ENCODE data around the gene HSD17B13.
"Not testable (repeated sequence)": the region's sequence is repeated elsewhere in the genome, so short reads cannot be mapped to it uniquely, and the experiment has no call there.

Gene HSD17B13

DNA sequence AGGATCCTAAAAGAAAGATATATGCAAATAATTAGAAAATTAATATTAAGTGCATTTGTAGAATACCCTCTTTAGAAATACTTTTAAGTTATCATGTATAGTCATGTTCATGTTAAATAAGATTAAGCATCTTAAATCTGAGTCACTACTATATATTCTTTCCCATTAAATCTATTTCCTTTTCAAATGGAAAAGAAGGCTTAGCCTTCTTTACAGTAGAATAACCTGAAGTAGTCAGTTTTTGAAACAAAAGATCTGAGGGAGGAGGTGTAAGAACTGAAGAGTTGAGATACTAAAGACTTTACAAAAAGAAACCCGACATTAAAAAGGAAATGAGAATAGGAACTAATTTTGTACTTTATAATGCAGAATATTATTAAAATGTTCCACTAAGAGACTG lies 14.7 kb upstream of the HSD17B13 start:
- H3K36me3 Mint-ChIP-seq = peaks cover 43% of the 10 kb centered on the region
- H3K4me3 Mint-ChIP-seq = no peak overlapping the region
- H3K9me3 Mint-ChIP-seq (ENCODE audit: low read depth) = peaks cover 18% of the 10 kb centered on the region
- H3K27me3 Mint-ChIP-seq = no peaks in the 10 kb centered on the region
- no peak overlapping the region for H3K27ac Mint-ChIP-seq
- H3K4me1 Mint-ChIP-seq (ENCODE audit: low read depth) = no peaks in the 10 kb centered on the region

DNA sequence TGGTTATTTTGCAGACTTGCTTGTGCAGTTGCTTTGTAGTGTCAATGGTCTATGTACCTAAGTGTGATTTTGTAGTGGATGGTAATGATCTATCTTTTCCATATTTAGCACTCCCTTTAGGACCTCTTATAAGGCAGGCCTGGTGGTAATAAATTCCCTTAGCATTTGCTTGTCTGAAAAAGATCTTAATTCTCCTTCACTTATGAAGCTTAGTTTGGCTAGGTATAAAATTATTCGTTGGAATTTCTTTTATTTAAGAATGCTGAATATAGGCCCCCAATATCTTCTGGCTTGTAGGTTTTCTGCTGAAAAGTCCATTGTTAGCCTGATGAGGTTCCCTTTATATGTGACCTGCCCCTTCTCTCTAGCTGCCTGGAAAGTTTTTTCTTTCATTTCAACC lies 10.6 kb upstream of the HSD17B13 start:
- Mint-ChIP-seq H3K36me3 (peaks cover 31% of the 10 kb centered on the region), H3K27ac (no peak overlapping the region), H3K4me1 (ENCODE audit: low read depth) (no peaks in the 10 kb centered on the region), H3K27me3 (no peaks in the 10 kb centered on the region), H3K9me3 (ENCODE audit: low read depth) (peaks cover 42% of the 10 kb centered on the region), H3K4me3 (no peak overlapping the region)

DNA sequence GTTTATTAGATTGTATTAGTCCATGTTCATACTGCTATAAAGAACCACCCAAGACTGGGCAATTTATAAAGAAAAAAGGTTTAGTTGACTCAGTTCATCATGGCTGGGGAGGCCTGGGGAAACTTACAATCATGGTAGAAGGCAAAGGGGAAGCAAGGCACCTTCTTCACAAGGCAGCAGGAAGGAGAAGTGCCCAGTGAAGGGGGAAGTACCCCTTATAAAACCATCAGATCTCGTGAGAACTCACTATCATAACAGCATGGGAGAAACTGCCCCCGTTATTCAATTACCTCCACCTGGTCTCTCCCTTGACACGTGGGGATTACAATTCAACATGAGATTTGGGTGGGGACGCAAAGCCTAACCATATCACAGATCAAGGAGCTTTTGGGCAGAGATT lies 8.1 kb upstream of the HSD17B13 start:
- Mint-ChIP-seq H3K9me3 (ENCODE audit: low read depth) (peaks cover 35% of the 10 kb centered on the region), H3K4me3 (no peak overlapping the region), H3K4me1 (ENCODE audit: low read depth) (no peaks in the 10 kb centered on the region), H3K27me3 (no peaks in the 10 kb centered on the region), H3K27ac (no peak overlapping the region), H3K36me3 (peaks cover 18% of the 10 kb centered on the region)

DNA sequence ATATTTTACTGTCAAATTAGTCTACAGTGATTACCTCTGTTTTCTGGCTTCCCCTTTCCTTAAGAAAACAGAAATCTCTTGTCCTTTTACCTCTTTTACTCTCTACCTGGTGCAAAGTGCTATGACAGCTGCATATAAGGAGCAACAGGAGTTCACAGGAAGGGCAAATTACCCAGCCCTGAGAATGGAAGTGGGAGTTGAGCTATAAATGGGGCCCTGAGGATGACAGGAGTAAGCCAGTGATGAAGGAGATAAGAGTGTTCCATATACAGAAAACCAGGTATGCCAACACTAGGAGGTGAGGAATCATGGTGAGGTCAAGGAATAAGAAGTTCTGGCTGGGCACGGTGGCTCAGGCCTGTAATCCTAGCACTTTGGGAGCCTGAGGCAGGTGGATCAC lies 4.5 kb upstream of the HSD17B13 start:
- no peak overlapping the region for H3K4me3 Mint-ChIP-seq
- H3K9me3 Mint-ChIP-seq (ENCODE audit: low read depth) = peaks cover 24% of the 10 kb centered on the region
- no peaks in the 10 kb centered on the region for H3K4me1 Mint-ChIP-seq (ENCODE audit: low read depth)
- no peaks in the 10 kb centered on the region for H3K27me3 Mint-ChIP-seq
- peaks cover 7% of the 10 kb centered on the region for H3K36me3 Mint-ChIP-seq
- H3K27ac Mint-ChIP-seq = no peak overlapping the region

DNA sequence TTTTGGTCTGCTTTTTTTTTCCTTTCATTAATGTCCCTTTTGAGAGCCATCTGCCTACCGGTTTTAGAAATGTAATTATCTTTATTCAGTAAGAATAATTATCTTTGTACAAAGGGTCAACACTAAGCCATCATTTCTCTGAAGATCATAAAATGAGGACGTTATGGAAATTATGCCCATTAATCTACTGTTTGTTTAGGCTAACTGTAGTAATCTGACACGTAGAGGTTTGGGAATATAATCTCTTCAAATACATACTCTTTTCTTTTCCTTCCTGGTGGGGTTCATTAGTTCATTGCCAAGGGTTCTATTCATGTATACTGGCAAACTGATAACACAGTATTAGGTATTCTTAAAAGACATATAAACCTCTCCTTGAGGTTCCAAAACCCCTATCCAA lies 3.8 kb upstream of the HSD17B13 start:
- Mint-ChIP-seq H3K27ac (no peak overlapping the region), H3K27me3 (no peaks in the 10 kb centered on the region), H3K4me3 (no peak overlapping the region), H3K9me3 (ENCODE audit: low read depth) (peaks cover 20% of the 10 kb centered on the region), H3K4me1 (ENCODE audit: low read depth) (no peaks in the 10 kb centered on the region), H3K36me3 (peaks cover 3% of the 10 kb centered on the region)

DNA sequence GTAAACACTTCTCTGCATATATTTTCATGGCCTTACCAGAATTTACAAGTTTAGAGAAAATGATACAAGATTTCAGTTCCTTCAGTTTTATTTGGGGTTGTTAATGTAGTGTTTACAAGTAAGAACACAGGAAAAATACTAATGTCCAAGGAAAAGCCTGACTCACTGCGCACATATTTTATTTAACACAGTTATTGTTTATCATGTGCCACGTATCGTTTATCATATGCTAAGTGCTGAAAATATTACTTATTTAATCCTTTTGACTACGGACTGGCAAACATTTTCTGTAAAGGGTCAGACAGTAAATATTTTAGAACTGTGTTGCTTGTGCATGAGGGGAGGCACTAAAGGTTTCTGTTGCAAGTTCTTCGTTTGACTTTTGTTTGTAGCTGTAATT lies 794 bp downstream of the HSD17B13 start:
- no peaks in the 10 kb centered on the region for H3K9me3 Mint-ChIP-seq (ENCODE audit: low read depth)
- H3K27ac Mint-ChIP-seq = no peak overlapping the region
- no peak overlapping the region for H3K4me3 Mint-ChIP-seq
- H3K27me3 Mint-ChIP-seq = no peaks in the 10 kb centered on the region
- no peaks in the 10 kb centered on the region for H3K36me3 Mint-ChIP-seq
- no peaks in the 10 kb centered on the region for H3K4me1 Mint-ChIP-seq (ENCODE audit: low read depth)

DNA sequence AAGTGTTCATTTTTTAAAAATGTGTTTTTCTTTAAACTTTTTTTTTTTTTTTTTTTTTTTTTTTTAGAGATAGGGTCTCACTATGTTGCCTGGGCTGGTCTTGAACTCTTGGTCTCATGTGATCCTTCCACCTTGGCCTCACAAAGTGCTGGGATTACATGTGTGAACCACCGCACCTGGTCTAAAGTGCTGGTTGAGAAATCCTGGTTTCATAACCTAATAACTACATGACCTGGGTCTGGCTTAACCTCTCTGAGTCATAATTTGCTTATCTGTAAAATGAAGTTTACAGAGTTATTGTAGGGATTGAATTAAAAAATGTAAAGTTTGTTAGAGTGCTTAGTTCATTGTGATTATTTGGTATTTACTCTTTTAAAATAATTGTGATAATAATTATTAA lies 5.2 kb downstream of the HSD17B13 start:
- no peak overlapping the region for H3K4me3 Mint-ChIP-seq
- H3K27ac Mint-ChIP-seq = no peak overlapping the region
- peaks cover 7% of the 10 kb centered on the region for H3K36me3 Mint-ChIP-seq
- no peaks in the 10 kb centered on the region for H3K9me3 Mint-ChIP-seq (ENCODE audit: low read depth)
- H3K4me1 Mint-ChIP-seq (ENCODE audit: low read depth) = no peaks in the 10 kb centered on the region
- no peaks in the 10 kb centered on the region for H3K27me3 Mint-ChIP-seq

DNA sequence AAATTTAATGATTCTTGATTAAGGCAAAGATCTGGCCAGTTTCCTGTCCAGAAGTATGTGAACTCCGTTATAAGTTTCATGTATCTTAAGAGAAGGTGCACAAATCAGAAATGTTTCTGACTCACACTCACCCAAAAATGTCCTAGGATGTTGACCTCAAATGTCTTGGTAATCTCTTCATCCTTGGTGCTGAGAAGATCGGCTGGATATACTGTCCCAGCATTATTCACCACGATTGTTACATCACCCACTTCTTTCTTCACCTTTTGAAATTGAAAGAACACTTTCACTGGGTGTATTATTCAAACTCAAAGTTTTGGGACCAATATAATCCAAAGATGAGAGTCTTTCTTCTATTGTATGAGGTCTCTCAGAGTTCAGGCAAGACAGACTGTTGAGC lies 5.7 kb downstream of the HSD17B13 start:
- Mint-ChIP-seq H3K4me1 (ENCODE audit: low read depth) (no peaks in the 10 kb centered on the region), H3K9me3 (ENCODE audit: low read depth) (no peaks in the 10 kb centered on the region), H3K27ac (no peak overlapping the region), H3K4me3 (no peak overlapping the region), H3K36me3 (peaks cover 7% of the 10 kb centered on the region), H3K27me3 (no peaks in the 10 kb centered on the region)

DNA sequence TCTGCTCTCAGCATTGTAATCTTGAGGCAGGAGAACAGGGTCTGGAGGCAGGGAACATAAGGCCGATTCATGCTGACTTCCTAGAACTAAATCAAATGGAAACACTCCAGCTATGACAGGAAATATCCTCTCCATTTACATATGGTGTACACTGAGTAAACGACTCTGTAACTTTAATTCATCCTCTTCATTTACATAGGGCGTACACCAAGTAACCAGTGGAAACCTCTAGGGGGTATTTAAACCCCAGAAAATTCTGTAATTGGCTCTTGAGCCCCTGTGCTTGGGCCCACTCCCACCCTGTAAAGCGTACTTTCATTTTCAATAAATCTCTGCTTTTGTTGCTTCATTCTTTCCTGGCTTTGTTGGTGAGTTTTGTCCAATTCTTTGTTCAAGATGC lies 7.7 kb downstream of the HSD17B13 start:
- not testable (repeated sequence) for H3K27ac Mint-ChIP-seq; H3K4me3 Mint-ChIP-seq; H3K27me3 Mint-ChIP-seq; H3K9me3 Mint-ChIP-seq (ENCODE audit: low read depth); H3K4me1 Mint-ChIP-seq (ENCODE audit: low read depth)
- peaks cover 11% of the 10 kb centered on the region for H3K36me3 Mint-ChIP-seq

DNA sequence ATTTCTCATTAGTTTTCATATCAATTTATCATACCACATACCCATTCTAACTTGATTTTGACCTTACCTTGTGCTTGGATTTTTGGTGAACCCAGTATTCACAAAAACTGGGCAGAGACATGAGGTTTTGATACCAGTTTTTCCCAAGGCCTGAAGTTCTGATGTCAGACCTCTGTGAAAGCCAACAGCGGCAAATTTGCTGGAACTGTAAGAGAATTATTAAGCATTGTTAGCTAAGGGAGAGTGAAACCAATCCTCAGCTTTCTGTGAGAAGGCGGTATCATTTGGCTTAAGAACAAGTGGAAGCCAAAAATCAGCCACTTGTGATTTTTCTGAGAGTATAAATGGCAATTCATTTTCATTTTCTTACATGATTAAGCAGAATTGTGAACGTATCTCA lies 8.9 kb downstream of the HSD17B13 start:
- Mint-ChIP-seq H3K36me3 (peaks cover 14% of the 10 kb centered on the region), H3K27me3 (no peaks in the 10 kb centered on the region), H3K9me3 (ENCODE audit: low read depth) (no peaks in the 10 kb centered on the region), H3K4me1 (ENCODE audit: low read depth) (no peaks in the 10 kb centered on the region), H3K4me3 (no peak overlapping the region), H3K27ac (no peak overlapping the region)

DNA sequence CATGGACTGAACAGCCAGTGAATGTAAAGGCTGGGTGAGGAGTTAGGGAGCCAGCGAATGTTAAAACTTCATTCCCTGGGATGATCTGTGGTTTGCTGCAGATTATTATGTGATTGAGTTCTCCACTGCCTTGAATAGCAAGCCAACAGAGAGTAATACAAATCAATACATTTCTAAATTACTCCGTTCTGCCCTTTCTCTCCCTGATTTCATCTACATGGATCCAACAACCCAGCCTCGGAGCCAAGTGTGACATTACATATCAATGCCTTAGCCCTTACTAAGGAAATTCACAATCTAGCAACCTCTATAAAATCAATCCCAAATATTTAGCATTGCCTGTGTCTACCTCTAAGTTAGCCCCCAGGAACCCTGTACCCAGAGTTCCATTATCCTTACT lies 11.0 kb downstream of the HSD17B13 start:
- Mint-ChIP-seq H3K27me3 (no peaks in the 10 kb centered on the region), H3K27ac (no peak overlapping the region), H3K36me3 (peaks cover 14% of the 10 kb centered on the region), H3K4me3 (no peak overlapping the region), H3K4me1 (ENCODE audit: low read depth) (no peaks in the 10 kb centered on the region), H3K9me3 (ENCODE audit: low read depth) (no peaks in the 10 kb centered on the region)

DNA sequence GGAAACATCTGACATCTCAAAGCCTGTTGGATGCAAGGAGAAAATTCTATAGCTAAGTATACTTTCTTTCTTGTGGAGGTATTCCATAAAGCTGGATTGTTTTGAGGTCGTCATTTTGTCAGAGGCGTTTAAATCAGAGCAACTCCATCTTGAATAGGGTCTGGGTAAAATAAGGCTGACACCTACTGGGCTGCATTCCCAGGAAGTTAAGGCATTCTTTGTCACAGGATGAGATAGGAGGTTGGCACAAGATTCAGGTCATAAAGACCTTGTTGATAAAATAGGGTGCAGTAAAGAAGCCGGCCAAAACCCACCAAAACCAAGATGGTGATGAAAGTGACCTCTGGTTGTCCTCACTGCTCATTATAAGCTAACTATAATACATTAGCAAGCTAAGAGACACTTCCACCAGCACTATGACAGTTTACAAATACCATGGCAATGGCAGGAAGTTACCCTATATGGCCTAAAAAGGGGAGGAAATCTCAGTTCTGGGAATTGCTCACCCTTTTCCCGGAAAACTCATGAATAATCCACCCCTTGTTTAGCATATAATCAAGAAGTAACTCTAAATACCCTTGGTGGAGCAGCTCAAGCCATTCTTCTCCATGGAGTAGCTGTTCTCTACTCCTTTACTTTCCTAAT lies 11.9 kb downstream of the HSD17B13 start:
- no peaks in the 10 kb centered on the region for H3K4me1 Mint-ChIP-seq (ENCODE audit: low read depth)
- no peak overlapping the region for H3K4me3 Mint-ChIP-seq
- no peak overlapping the region for H3K27ac Mint-ChIP-seq
- H3K36me3 Mint-ChIP-seq = peaks cover 14% of the 10 kb centered on the region
- no peaks in the 10 kb centered on the region for H3K9me3 Mint-ChIP-seq (ENCODE audit: low read depth)
- H3K27me3 Mint-ChIP-seq = no peaks in the 10 kb centered on the region

DNA sequence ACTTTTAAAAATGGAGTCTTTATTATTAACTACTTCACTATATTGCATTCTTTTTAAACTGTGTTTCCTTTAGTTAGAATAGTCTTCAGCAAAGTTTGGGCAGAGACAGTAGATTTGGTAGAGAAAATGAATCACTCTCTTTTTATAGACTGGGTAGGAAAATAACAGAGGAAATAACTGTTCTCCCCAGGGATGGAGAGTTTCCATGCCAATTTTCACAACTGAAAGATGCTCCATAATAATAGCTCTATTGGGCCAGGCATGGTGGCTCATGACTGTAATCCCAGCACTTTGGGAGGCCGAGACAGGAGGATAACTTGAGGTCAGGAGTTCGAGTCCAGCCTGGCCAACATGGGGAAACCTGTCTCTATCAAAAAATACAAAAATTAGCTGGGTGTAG lies 13.1 kb downstream of the HSD17B13 start:
- Mint-ChIP-seq H3K4me3 (no peak overlapping the region), H3K27ac (no peak overlapping the region), H3K36me3 (peaks cover 11% of the 10 kb centered on the region), H3K9me3 (ENCODE audit: low read depth) (no peaks in the 10 kb centered on the region), H3K4me1 (ENCODE audit: low read depth) (peaks cover 1% of the 10 kb centered on the region), H3K27me3 (no peaks in the 10 kb centered on the region)

DNA sequence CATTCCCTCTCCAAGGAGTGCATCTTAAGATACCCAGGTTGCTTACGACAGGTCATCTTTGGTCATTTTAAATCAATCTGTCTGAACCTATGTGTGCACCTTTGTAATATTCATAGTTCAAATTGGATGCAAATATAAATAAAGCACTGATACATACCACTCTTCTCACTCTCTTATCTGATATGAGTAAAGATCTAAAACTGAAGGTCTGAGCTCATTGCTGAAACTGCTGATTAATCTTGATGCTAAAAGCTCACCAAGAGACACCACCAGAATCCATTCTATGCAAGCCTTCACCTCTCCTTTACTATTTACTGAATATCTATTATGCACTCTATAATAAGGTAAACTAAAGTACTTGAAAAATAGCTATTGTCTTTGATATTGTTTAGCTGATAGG lies 16.6 kb downstream of the HSD17B13 start:
- H3K27ac Mint-ChIP-seq = no peak overlapping the region
- H3K27me3 Mint-ChIP-seq = no peaks in the 10 kb centered on the region
- H3K4me1 Mint-ChIP-seq (ENCODE audit: low read depth) = peaks cover 1% of the 10 kb centered on the region
- H3K4me3 Mint-ChIP-seq = no peak overlapping the region
- no peaks in the 10 kb centered on the region for H3K9me3 Mint-ChIP-seq (ENCODE audit: low read depth)
- H3K36me3 Mint-ChIP-seq = peaks cover 4% of the 10 kb centered on the region

DNA sequence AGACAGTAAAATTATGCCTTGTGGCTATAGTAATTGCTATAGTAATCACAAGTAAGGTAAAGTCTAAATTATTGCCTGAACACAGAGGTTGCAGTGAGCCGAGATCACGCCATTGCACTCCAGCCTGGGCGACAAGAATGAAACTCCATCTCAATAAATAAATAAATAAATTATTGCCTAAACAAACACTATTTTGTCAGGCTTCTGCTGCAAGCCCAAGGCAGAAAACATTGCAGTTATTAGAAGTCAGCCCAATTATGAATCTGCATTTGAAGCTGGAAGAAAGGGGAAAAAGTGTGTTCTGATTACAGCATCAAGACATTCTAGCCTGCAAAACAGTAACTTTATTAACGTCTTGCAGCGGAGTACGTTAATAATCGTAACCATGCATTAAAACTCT lies 17.1 kb downstream of the HSD17B13 start:
- H3K4me3 Mint-ChIP-seq = no peak overlapping the region
- no peaks in the 10 kb centered on the region for H3K27me3 Mint-ChIP-seq
- H3K27ac Mint-ChIP-seq = no peak overlapping the region
- H3K36me3 Mint-ChIP-seq = peaks cover 3% of the 10 kb centered on the region
- H3K4me1 Mint-ChIP-seq (ENCODE audit: low read depth) = peaks cover 1% of the 10 kb centered on the region
- H3K9me3 Mint-ChIP-seq (ENCODE audit: low read depth) = no peaks in the 10 kb centered on the region

DNA sequence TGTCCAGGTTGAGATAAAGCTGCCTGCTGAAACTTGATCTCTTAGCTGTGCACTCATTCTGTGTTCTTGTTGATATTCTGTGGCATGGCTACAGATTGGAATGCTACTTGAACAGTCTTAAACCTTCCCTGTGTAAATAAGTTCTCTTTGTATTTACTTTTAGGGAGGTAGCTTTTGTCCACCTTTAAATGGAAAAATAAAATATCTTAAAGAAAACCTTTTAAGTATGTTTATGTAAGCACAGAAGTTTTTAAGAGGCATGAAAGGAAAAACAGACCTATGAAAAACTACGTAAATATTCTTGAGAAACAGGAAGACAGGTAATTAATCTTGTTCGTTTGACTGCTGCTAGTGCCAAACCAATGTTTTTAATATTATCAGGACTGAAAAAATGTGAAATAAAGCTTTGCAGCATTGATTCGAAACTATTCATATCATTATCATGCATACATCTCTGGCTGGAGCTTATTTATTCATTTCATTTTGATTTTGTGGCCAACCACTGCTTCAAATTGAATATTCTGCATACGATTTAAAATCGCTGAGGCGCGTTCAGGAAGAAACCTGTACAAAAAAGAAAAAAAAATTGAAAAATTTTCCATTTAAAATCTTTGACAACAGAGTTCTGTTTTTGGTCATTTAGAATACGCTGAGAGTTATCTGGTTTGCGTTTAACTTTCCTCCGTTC lies 17.8 kb downstream of the HSD17B13 start:
- Mint-ChIP-seq H3K4me1 (ENCODE audit: low read depth) (peaks cover 1% of the 10 kb centered on the region), H3K27me3 (no peaks in the 10 kb centered on the region), H3K4me3 (no peak overlapping the region), H3K9me3 (ENCODE audit: low read depth) (no peaks in the 10 kb centered on the region), H3K36me3 (peaks cover 3% of the 10 kb centered on the region), H3K27ac (no peak overlapping the region)

All from activated naive CD8-positive, alpha-beta T cell (primary cell).